Posterior vena cava (tissue), 2 donors: ENCODE data around the gene LCA5L. TPM values are rescaled to one million over a fixed set of nuclear protein-coding genes. Genes with fewer than 3 reads are reported as not detected.

Source experiments
- DNase-seq: peaks from one replicate; pipeline ENCODE4 v3.0.0-alpha.2; 2020; ENCODE audit warnings: low spot score
- intact Hi-C, 2 donors: fragments of 100-400 bp; cut with DNase I; formaldehyde crosslinking; loops; one replicate each; pipeline versions ENCODE4 v1.14.1 to v1.14.2; 2022 to 2023
- microRNA-seq, 2 donors: library from miRNA; unstranded; fragments of <30 nt; microRNA quantifications; one replicate each; pipeline ENCODE4 v1.2.0, GENCODE V29; 2020 to 2021; ENCODE audit warnings: borderline microRNAs expressed in 2 of 2
- total RNA-seq, 2 donors: library from RNA; stranded (reverse); fragmentation: NEBNext Ultra II Directional; extraction: Animal tissue kit (Norgen Biotek cat#: 25700); gene quantifications; one replicate each; pipeline ENCODE4 v1.2.1, GENCODE V29; 2021
- donor health status: DM: yes; HTN: yes; CAD: no.
- donor health status: DM: yes; HTN: yes; CAD: no.

Gene LCA5L
- total RNA-seq, 2 donors from 2014 or later, result 1.5 to 1.7 TPM

DNA sequence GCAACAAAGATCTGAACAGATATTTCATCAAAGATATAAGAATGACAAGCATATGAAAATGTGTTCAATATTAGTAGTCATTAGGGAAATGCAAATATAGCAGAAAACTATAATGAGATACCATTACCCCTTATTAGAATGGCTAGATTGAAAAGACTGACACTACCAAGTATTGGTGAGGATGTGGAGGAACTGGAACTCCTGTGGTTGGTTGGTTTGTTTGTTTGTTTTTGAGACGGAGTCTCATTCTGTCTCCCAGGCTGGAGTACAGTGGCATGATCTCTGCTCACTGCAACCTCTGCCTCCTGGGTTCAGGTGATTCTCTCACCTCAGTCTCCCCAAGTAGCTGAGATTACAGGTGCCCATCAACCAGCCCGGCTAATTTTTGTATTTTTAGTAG lies 77.8 kb downstream of the LCA5L start:
- intact Hi-C loops, result no loop called here
- no peak for DNase-seq

DNA sequence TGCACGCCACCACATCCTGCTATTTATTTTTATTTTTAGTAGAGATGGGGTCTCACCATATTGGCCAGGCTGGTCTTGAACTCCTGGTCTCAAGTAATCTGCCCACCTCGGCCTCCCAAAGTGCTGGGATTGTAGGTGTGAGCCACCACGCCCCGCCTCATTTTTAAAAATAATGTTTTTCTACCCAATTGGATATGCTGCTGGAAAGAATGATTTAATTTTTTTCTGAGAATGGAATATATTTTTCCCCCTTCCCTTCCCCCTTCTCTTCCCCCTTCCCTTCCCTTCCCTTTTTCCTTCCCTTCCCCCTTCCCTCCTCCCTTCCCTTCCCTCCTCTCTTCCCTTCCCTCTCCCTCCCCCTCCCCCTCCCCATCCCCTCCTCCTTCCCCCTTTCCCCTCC lies 79.0 kb downstream of the LCA5L start:
- intact Hi-C loops, result no loop called here
- DNase-seq, result no peak

DNA sequence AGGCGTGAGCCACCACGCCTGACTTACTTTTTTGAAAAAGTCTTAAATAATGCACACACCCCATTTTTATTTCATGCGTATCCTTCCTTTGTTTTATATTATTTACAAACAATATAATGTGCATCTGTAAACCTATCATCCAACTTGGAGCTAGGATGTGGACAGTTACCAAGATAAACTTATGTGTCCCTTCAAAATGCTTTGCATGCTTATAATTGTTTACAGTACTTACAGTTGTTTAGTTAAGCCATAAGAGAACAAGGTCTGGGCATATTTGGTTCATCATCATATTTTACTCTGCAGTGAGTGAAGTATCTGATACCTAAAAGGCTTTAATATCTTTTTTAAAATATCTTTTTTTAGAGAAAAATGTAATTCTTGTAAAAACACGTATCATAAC lies 80.6 kb downstream of the LCA5L start:
- intact Hi-C loops, result no loop called here
- DNase-seq, result no peak

DNA sequence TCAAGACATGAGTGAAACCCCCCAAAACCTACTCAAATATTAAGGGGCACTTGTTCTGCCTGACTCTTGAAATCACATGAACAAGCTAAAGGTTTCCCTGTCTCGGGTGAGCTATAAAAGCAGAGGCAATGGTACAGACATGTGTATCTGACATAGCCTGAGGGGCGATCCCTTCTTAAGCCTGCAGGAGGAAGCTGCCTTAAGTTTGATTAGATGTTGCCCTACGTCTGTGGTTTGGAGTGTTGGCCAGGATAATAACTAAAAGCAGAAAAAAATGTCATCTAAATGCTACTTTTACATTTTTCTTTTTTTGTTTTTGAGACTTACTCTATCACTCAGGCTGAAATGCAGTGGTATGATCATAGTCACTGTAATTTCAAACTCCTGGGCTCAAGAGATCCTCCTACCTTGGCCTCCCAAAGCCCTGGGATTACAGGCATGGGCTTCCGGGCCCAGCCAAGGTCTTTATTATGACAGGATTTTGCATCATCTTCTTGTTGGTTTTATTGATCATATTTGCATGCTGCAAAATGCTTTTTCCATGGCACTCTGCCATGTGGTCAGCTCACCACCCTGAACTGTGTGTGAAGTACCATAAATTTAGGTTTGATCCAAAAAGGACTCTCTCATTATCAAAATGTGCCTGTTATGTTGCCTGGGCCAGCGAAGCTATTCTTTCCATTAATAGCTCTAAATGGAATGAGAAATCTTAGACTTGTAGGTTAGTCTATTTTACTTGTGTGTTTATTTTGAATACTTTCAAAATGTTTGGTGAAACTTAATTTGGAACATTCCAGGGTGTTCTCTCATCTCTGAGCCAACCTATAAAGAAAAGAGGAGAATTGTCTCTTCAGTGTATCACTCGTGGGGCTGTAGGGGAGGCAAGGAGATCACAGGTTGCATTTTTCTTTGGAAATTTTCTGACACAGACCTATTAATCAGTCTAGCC lies 81.7 kb downstream of the LCA5L start:
- DNase-seq, result no peak
- intact Hi-C loops, result no loop called here

DNA sequence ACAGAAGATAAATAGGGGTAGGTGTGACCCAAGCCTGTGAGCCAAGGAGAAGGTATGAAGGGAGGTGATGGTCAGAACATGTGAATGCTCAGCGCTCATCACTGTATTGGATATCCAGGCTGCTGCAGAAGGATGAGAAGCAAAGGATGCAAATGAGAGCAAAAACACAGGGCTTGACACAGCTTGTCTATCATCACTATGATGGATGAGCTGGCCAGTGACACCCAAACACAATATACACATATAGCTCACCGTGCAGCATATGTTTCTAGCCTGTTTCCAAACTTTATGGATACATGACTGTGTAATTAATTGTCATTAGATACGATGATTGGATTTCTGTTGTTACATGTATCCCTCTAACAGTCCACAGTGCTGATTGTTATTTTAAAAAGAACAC lies 82.8 kb downstream of the LCA5L start:
- DNase-seq, result no peak
- intact Hi-C loops, result no loop called here

DNA sequence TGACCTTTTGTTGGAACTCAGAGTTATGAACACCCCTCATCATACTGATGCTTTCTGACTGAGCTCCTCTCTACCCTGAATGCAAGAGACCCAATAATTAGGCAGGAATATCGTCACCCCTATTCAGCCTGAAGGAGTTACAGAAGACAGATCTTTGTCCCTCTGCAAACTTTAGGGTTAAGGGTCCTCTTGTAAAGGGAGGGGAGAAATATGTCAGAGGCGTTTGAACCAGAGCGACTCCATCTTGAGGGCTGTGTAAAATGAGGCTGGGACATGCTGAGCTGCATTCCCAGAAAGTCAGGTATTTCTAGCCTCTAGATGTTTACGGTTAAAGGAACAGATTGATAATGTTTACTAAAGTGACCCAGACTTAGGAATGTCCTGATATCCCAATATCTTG lies 86.2 kb downstream of the LCA5L start:
- intact Hi-C loops, result no loop called here
- DNase-seq, result no peak

Small RNA genes within 50 kb of the gene (microRNA-seq; reads per million reads assigned to microRNA genes)
- gene MIR6508, result 0 to 0.26 reads per million in 2 donors

Other genes with a start within 250 kb of the LCA5L start
- 10 to 100 TPM; 35.5 to 37.3 TPM for gene BRWD1, start 132.1 kb downstream of the LCA5L start, total RNA-seq
- gene HMGN1, start 96.7 kb downstream of the LCA5L start, total RNA-seq, result 100 to 1,000 TPM in 1 of 2 donors, 10 to 100 TPM in 1; 65.9 to 101 TPM
- 10 to 100 TPM; 26.4 to 44.0 TPM for gene SH3BGR, start 6.2 kb upstream of the LCA5L start, total RNA-seq
- 1 to 10 TPM in 1 of 2 donors, under 1 TPM in 1; 0.19 to 1.1 TPM for gene B3GALT5, start 167.2 kb upstream of the LCA5L start, total RNA-seq